Ramos (cell line): ENCODE results near the gene WTAP.
"Not testable (repeated sequence)": the region's sequence is repeated elsewhere in the genome, so short reads cannot be mapped to it uniquely, and the experiment has no call there.

Source experiments
- in situ Hi-C: fragments of 300-500 bp; cut with MboI; formaldehyde crosslinking; loops from one replicate; pipeline ENCODE4 v1.14.3; 2022; ENCODE audit warnings: low sequenced_read_pairs; ENCODE audit not compliant: unreplicated experiment

Gene WTAP

GRCh38 chr6:159692303-159693127, 34.8 kb upstream of the WTAP start:
- in situ Hi-C loops, result loop anchor here (25.0 kb wide), 1 partner anchor 745 kb away; no protein-coding TSS in a partner anchor

GRCh38 chr6:159693128-159693893, 34.0 kb upstream of the WTAP start, which contains the start of gene SOD2:
TSS of gene SOD2 (minus strand) at chr6:159693241. CDS start at chr6:159693167, 74 bp downstream.
- in situ Hi-C loops, result loop anchor here (25.0 kb wide), 1 partner anchor 744 kb away; no protein-coding TSS in a partner anchor

- in situ Hi-C loops, result loop anchor here (25.0 kb wide), 1 partner anchor 743 kb away; no protein-coding TSS in a partner anchor
Observed at GRCh38 chr6:159693894-159694545, 33.3 kb upstream of the WTAP start.

GRCh38 chr6:159695984-159696383, 31.3 kb upstream of the WTAP start:
- in situ Hi-C loops, result loop anchor here (25.0 kb wide), 1 partner anchor 741 kb away; no protein-coding TSS in a partner anchor

- in situ Hi-C loops, result no loop called here
Observed at GRCh38 chr6:159700970-159701369, 26.3 kb upstream of the WTAP start.

- in situ Hi-C loops, result no loop called here
Observed at GRCh38 chr6:159701413-159701999, 25.8 kb upstream of the WTAP start.

GRCh38 chr6:159710603-159711002, 16.7 kb upstream of the WTAP start:
- in situ Hi-C loops, result not testable (repeated sequence)

- in situ Hi-C loops, result not testable (repeated sequence)
Observed at GRCh38 chr6:159712389-159712788, 14.9 kb upstream of the WTAP start.

GRCh38 chr6:159713984-159714383, 13.3 kb upstream of the WTAP start:
- in situ Hi-C loops, result no loop called here

- in situ Hi-C loops, result no loop called here
Observed at GRCh38 chr6:159714404-159714803, 12.9 kb upstream of the WTAP start.

GRCh38 chr6:159715166-159715565, 12.1 kb upstream of the WTAP start:
- in situ Hi-C loops, result no loop called here

GRCh38 chr6:159715605-159716004, 11.7 kb upstream of the WTAP start:
- in situ Hi-C loops, result no loop called here

GRCh38 chr6:159716247-159717096, 10.8 kb upstream of the WTAP start:
- in situ Hi-C loops, result no loop called here

- in situ Hi-C loops, result no loop called here
Observed at GRCh38 chr6:159718634-159719033, 8.7 kb upstream of the WTAP start.

GRCh38 chr6:159719287-159719686, 8.0 kb upstream of the WTAP start:
- in situ Hi-C loops, result no loop called here

- in situ Hi-C loops, result no loop called here
Observed at GRCh38 chr6:159720708-159721107, 6.6 kb upstream of the WTAP start.

GRCh38 chr6:159721981-159722380, 5.3 kb upstream of the WTAP start:
- in situ Hi-C loops, result not testable (repeated sequence)

- in situ Hi-C loops, result no loop called here
Observed at GRCh38 chr6:159722655-159723054, 4.7 kb upstream of the WTAP start.

- in situ Hi-C loops, result no loop called here
Observed at GRCh38 chr6:159723259-159723658, 4.0 kb upstream of the WTAP start.
